ENCODE results near the gene NF1. TPM values are rescaled to one million over a fixed set of nuclear protein-coding genes. Genes with fewer than 3 reads are reported as not detected.

Gene NF1
- total RNA-seq, 5 donors from 2014 or later (not counting 1 experiment from before 2014, with no cell fraction given), result 30.8 to 32.6 (median 31.8) TPM

GRCh38 chr17:31386542-31387075, 291.8 kb downstream of the NF1 start:
- H3K4me3 ChIP-seq (ENCODE audit: control insufficient read depth in 1 of 2, extremely low read depth in 1 of 2, low read length in 1 of 2), result no peak overlapping the region
- peaks cover 0 to 33% of the 10 kb centered on the region in 2 experiments for H3K27me3 ChIP-seq (replicated peaks in 1 of 2; ENCODE audit: control insufficient read depth in 2 of 2, extremely low read depth in 1 of 2, insufficient read depth in 2 of 2, low read length in 1 of 2)
- Mint-ChIP-seq H3K9me3 (no peaks in the 10 kb centered on the region), H3K27me3 (peaks cover 10 to 17% of the 10 kb centered on the region in 2 donors), H3K36me3 (no peaks in the 10 kb centered on the region), H3K27ac (peak overlapping the region in 1 of 2 donors; percentile 55), H3K4me1 (peaks cover 8 to 12% (median 8%) of the 10 kb centered on the region in 3 donors), H3K4me3 (no peak overlapping the region)
- H3K36me3 ChIP-seq (ENCODE audit: control insufficient read depth in 2 of 2, extremely low read depth in 1 of 2, insufficient read depth in 1 of 2, low read length in 1 of 2), result no peaks in the 10 kb centered on the region
- no peak overlapping the region for H3K27ac ChIP-seq (ENCODE audit: low read length)
- ChIA-PET POLR2A (interaction anchor here in 1 of 2 donors (0.5 kb wide), 1 partner anchor 993 kb away, joined by 8 read pairs; no protein-coding TSS in a partner anchor), CTCF (interaction anchor here in 1 of 2 donors (0.6 to 0.7 kb wide), 2 partner anchors 149 to 154 kb away, joined by 3 read pairs; no protein-coding TSS in a partner anchor)
- DNase-seq (no peak), ATAC-seq (replicated peaks in 1 of 4) (no peak)
- H3K4me1 ChIP-seq (ENCODE audit: control insufficient read depth in 1 of 2, extremely low read depth in 1 of 2, insufficient read depth in 2 of 2, low read length in 2 of 2), result peaks cover 0 to 11% of the 10 kb centered on the region in 2 experiments
- no peaks in the 10 kb centered on the region for H3K9me3 ChIP-seq
- WGBS (ENCODE audit: insufficient coverage), result 97% methylated on average over 3 of the region's 3 CpGs

- Histone ChIP-seq H3K27me3 (replicated peaks in 1 of 2; ENCODE audit: control insufficient read depth in 2 of 2, extremely low read depth in 1 of 2, insufficient read depth in 2 of 2, low read length in 1 of 2) (peaks cover 0 to 37% of the 10 kb centered on the region in 2 experiments), H3K36me3 (ENCODE audit: control insufficient read depth in 2 of 2, extremely low read depth in 1 of 2, insufficient read depth in 1 of 2, low read length in 1 of 2) (no peaks in the 10 kb centered on the region), H3K4me3 (ENCODE audit: control insufficient read depth in 1 of 2, extremely low read depth in 1 of 2, low read length in 1 of 2) (no peak overlapping the region), H3K4me1 (ENCODE audit: control insufficient read depth in 1 of 2, extremely low read depth in 1 of 2, insufficient read depth in 2 of 2, low read length in 2 of 2) (peaks cover 0 to 16% of the 10 kb centered on the region in 2 experiments), H3K27ac (ENCODE audit: low read length) (no peak overlapping the region), H3K9me3 (no peaks in the 10 kb centered on the region)
- ChIA-PET POLR2A (no interaction called here), CTCF (interaction anchor here in 1 of 2 donors (0.7 kb wide), 1 partner anchor 995 kb away, joined by 3 read pairs; no protein-coding TSS in a partner anchor)
- H3K27me3 Mint-ChIP-seq, result peaks cover 12 to 21% of the 10 kb centered on the region in 2 donors
- ATAC-seq (replicated peaks in 1 of 4), result no peak
- no peak overlapping the region for H3K27ac Mint-ChIP-seq
- peaks cover 9 to 12% (median 11%) of the 10 kb centered on the region in 3 donors for H3K4me1 Mint-ChIP-seq
- no peak for DNase-seq
- no peak overlapping the region for H3K4me3 Mint-ChIP-seq
- H3K36me3 Mint-ChIP-seq, result no peaks in the 10 kb centered on the region
- WGBS (ENCODE audit: insufficient coverage), result 90% methylated on average over 7 of the region's 12 CpGs
- no peaks in the 10 kb centered on the region for H3K9me3 Mint-ChIP-seq
These were observed 292.7 kb downstream of the NF1 start for GRCh38 chr17:31387438-31387837.

GRCh38 chr17:31388351-31388750, 293.6 kb downstream of the NF1 start:
- H3K36me3 Mint-ChIP-seq, result no peaks in the 10 kb centered on the region
- POLR2A ChIA-PET, result no interaction called here
- H3K4me1 ChIP-seq (ENCODE audit: control insufficient read depth in 1 of 2, extremely low read depth in 1 of 2, insufficient read depth in 2 of 2, low read length in 2 of 2), result peaks cover 0 to 17% of the 10 kb centered on the region in 2 experiments
- no peaks in the 10 kb centered on the region for H3K36me3 ChIP-seq (ENCODE audit: control insufficient read depth in 2 of 2, extremely low read depth in 1 of 2, insufficient read depth in 1 of 2, low read length in 1 of 2)
- peaks cover 0 to 46% of the 10 kb centered on the region in 2 experiments for H3K27me3 ChIP-seq (replicated peaks in 1 of 2; ENCODE audit: control insufficient read depth in 2 of 2, extremely low read depth in 1 of 2, insufficient read depth in 2 of 2, low read length in 1 of 2)
- H3K27ac ChIP-seq (ENCODE audit: low read length), result no peak overlapping the region
- ATAC-seq (replicated peaks in 1 of 4) (no peak), DNase-seq (no peak)
- H3K4me3 Mint-ChIP-seq, result no peak overlapping the region
- CTCF ChIA-PET, result interaction anchor here in 1 of 2 donors (1.0 kb wide), 1 partner anchor 137 kb away, joined by 3 read pairs; no protein-coding TSS in a partner anchor
- H3K4me3 ChIP-seq (ENCODE audit: control insufficient read depth in 1 of 2, extremely low read depth in 1 of 2, low read length in 1 of 2), result no peak overlapping the region
- no peaks in the 10 kb centered on the region for H3K9me3 ChIP-seq
- no CpG with 5 or more reads among the region's 2 CpGs for WGBS (ENCODE audit: insufficient coverage)
- no peaks in the 10 kb centered on the region for H3K9me3 Mint-ChIP-seq
- peaks cover 20 to 30% of the 10 kb centered on the region in 2 donors for H3K27me3 Mint-ChIP-seq
- peaks cover 11 to 14% (median 12%) of the 10 kb centered on the region in 3 donors for H3K4me1 Mint-ChIP-seq
- H3K27ac Mint-ChIP-seq, result no peak overlapping the region

GRCh38 chr17:31388770-31389656, 294.2 kb downstream of the NF1 start:
- ChIA-PET POLR2A (interaction anchor here in 1 of 2 donors (0.6 kb wide), 1 partner anchor 196 kb away, joined by 4 read pairs; no protein-coding TSS in a partner anchor), CTCF (interaction anchor here (0.8 to 1.9 kb wide), 6 partner anchors 46 to 139 kb away, joined by 3 to 7 read pairs (median 4); no protein-coding TSS in a partner anchor)
- peak; percentile 42 to 52 (median 49) for ATAC-seq (replicated peaks in 1 of 4)
- no peak overlapping the region for H3K27ac Mint-ChIP-seq
- H3K9me3 Mint-ChIP-seq, result no peaks in the 10 kb centered on the region
- H3K4me3 Mint-ChIP-seq, result no peak overlapping the region
- no peak overlapping the region for H3K4me3 ChIP-seq (ENCODE audit: control insufficient read depth in 1 of 2, extremely low read depth in 1 of 2, low read length in 1 of 2)
- no peaks in the 10 kb centered on the region for H3K9me3 ChIP-seq
- WGBS (ENCODE audit: insufficient coverage), result 76% methylated on average over 11 of the region's 18 CpGs
- H3K4me1 ChIP-seq (ENCODE audit: control insufficient read depth in 1 of 2, extremely low read depth in 1 of 2, insufficient read depth in 2 of 2, low read length in 2 of 2), result peaks cover 0 to 17% of the 10 kb centered on the region in 2 experiments
- H3K36me3 ChIP-seq (ENCODE audit: control insufficient read depth in 2 of 2, extremely low read depth in 1 of 2, insufficient read depth in 1 of 2, low read length in 1 of 2), result no peaks in the 10 kb centered on the region
- no peaks in the 10 kb centered on the region for H3K36me3 Mint-ChIP-seq
- H3K4me1 Mint-ChIP-seq, result peaks cover 11 to 14% (median 12%) of the 10 kb centered on the region in 3 donors
- H3K27me3 Mint-ChIP-seq, result peaks cover 25 to 37% of the 10 kb centered on the region in 2 donors
- H3K27me3 ChIP-seq (replicated peaks in 1 of 2; ENCODE audit: control insufficient read depth in 2 of 2, extremely low read depth in 1 of 2, insufficient read depth in 2 of 2, low read length in 1 of 2), result peaks cover 0 to 51% of the 10 kb centered on the region in 2 experiments
- DNase-seq, result peak in 23 of 35 experiments; percentile 10 to 61 (median 33)
- no peak overlapping the region for H3K27ac ChIP-seq (ENCODE audit: low read length)

- H3K27ac Mint-ChIP-seq, result no peak overlapping the region
- H3K27me3 Mint-ChIP-seq, result peaks cover 30 to 44% of the 10 kb centered on the region in 2 donors
- no peaks in the 10 kb centered on the region for H3K9me3 Mint-ChIP-seq
- peaks cover 0 to 54% of the 10 kb centered on the region in 2 experiments for H3K27me3 ChIP-seq (replicated peaks in 1 of 2; ENCODE audit: control insufficient read depth in 2 of 2, extremely low read depth in 1 of 2, insufficient read depth in 2 of 2, low read length in 1 of 2)
- H3K36me3 Mint-ChIP-seq, result no peaks in the 10 kb centered on the region
- peaks cover 11 to 18% (median 14%) of the 10 kb centered on the region in 3 donors for H3K4me1 Mint-ChIP-seq
- CTCF ChIA-PET, result interaction anchor here (0.6 to 1.9 kb wide), 6 partner anchors 45 to 549 kb away, joined by 4 to 7 read pairs (median 4); no protein-coding TSS in a partner anchor
- DNase-seq, result no peak
- peak overlapping the region; percentile 57 to 79 (median 76) for H3K4me3 Mint-ChIP-seq
- 73% methylated on average over 13 of the region's 22 CpGs for WGBS (ENCODE audit: insufficient coverage)
- no peaks in the 10 kb centered on the region for H3K9me3 ChIP-seq
- H3K4me1 ChIP-seq (ENCODE audit: control insufficient read depth in 1 of 2, extremely low read depth in 1 of 2, insufficient read depth in 2 of 2, low read length in 2 of 2), result peaks cover 0 to 17% of the 10 kb centered on the region in 2 experiments
- H3K4me3 ChIP-seq (ENCODE audit: control insufficient read depth in 1 of 2, extremely low read depth in 1 of 2, low read length in 1 of 2), result no peak overlapping the region
- POLR2A ChIA-PET, result no interaction called here
- H3K27ac ChIP-seq (ENCODE audit: low read length), result no peak overlapping the region
- no peaks in the 10 kb centered on the region for H3K36me3 ChIP-seq (ENCODE audit: control insufficient read depth in 2 of 2, extremely low read depth in 1 of 2, insufficient read depth in 1 of 2, low read length in 1 of 2)
- ATAC-seq (replicated peaks in 1 of 4), result peak in 1 of 4 experiments; percentile 14
These were observed 295.0 kb downstream of the NF1 start for GRCh38 chr17:31389657-31390381.
